SIG-M5 treated with dmso at 0.1 percent for 504 hours (cell line): ENCODE results near the gene HYPK.
"Not testable (repeated sequence)": the region's sequence is repeated elsewhere in the genome, so short reads cannot be mapped to it uniquely, and the experiment has no call there.

Experiments used
- DNase-seq: peaks from one replicate; lab custom pipeline; 2025; ENCODE audit not compliant: unreplicated experiment; lab: John Stamatoyannopoulos, UW

The HYPK gene

DNA sequence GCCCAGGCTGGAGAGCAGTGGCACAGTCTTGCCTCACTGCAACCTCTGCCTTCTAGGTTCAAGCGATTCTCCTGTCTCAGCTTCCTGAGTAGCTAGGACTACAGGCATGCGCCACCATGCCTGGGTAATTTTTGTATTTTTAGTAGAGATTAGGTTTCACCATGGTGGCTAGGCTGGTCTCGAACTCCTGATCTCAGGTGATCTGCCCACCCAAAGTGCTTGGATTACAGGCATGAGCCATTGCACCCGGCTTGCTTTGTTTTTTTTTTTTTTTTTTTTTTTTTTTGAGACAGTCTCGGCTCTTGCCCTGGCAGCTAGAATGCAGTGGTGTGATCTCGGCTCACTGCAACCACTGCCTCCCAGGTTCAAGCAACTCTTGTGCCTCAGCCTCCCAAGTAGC lies 32.1 kb downstream of the HYPK start:
- DNase-seq = not testable (repeated sequence)

DNA sequence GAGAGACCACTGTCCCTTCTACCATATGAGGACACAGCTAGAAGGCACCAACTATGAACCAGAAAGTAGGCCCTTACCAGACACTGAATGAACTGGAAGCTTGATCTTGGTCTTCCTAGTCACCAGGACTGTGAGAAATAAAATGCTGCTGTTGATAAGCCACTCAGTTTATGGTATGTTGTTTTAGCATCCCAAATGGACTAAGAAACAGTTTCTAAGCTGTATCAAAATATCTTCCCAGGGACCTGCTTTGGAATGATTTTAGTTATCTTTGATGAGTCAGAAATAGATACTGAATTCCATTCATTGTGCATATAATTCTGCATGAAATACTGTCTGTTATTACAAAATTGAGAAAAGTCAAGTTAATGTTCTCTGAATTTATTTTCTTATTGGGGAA lies 45.0 kb downstream of the HYPK start:
- no peak for DNase-seq

DNA sequence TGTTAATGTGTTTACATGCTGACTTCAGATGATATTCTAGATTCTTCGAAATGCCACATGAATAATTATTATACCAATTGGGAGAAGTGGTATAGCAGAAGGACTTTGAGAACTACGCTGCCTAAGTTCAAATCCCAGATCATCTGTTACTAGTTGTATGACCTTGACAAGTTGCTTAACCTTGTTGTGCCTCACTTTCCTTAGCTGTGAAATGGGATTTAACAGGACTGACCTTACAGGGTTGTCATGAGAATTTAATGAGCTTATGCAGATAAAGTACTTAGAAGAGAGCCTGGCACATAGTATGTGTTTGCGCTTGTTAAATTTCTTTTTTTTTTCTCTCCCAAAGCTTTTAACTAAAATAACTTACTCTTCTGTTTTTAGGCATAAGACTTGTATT lies 50.9 kb downstream of the HYPK start:
- no peak for DNase-seq

DNA sequence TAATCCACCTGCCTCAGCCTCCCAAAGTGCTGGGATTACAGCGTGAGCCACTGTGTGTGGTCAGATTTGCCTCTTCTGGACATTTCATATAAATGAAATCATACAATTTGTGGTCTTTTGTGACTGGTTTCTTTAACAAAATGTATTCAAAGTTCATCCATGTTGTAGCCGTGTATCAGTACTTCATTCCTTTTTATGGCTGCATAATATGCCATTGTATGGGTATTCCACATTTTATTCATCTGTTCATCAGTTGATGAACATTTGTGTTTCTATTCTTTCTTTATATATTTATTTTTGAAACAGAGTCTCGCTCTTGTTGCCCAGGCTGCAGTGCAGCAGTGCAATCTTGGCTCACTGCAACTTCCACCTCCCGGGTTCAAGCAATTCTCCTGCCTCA lies 52.2 kb downstream of the HYPK start:
- DNase-seq = no peak
